Ovary (tissue), 3 donors: Measurements from ENCODE around the gene TMEM219.

ENCODE experiments used
- CTCF ChIP-seq, 3 donors: fragments of 450-650 bp in 2 of 3; fragments of 200-600 bp in 1 of 3; IDR thresholded peaks; one replicate each; pipeline versions ENCODE4 v1.5.1 to v1.8.0; 2016 to 2022; ENCODE audit warnings: antibody characterized with exemption in 3 of 3, mild to moderate bottlenecking in 1 of 3
- POLR2A ChIP-seq: fragments of 450-650 bp; IDR thresholded peaks from one replicate; pipeline ENCODE4 v1.6.1; 2017; ENCODE audit warnings: antibody characterized with exemption, mild to moderate bottlenecking, moderate library complexity
- donor health status: DM: no; HTN: no; CAD: no.

- TF ChIP-seq CTCF (IDR thresholded peaks at IDR 0.05): no peak
- TF ChIP-seq POLR2A: no peak
Measured at GRCh38 chr16:30003670-30004423, 42.0 kb downstream of the TMEM219 start.
